Measurements from ENCODE around the gene DZIP1L.
A peak's percentile ranks its signal among the peaks of the same experiment; 100 is the strongest.

DZIP1L gene

GRCh38 chr3:138066383-138066782 is 49.0 kb downstream of the DZIP1L start:
- peak; percentile 90 for DNase-seq

DNA sequence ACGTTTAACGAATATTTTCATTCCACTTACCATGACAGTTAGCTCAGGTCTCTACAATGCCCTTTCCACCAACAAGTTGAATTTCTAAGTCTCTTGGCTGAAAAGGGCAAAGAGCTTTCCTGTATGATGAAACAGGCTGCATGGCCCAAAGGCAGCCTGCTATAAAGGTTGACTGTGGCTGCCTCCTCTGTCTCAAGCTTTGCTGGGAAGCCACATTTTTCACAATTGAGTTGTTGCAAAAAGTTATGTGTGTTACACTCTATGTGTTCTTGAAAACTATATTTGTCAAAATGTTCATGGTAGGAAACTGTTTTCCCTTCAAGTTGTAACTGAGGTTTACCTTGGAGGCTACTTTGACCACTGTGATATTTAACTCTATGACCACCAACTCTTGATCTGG is 49.5 kb downstream of the DZIP1L start:
- DNase-seq = peak; percentile 59

- no peak for DNase-seq
Observed at GRCh38 chr3:138063416-138063815, 52.0 kb downstream of the DZIP1L start.

GRCh38 chr3:138062626-138063025 is 52.8 kb downstream of the DZIP1L start:
- DNase-seq = no peak

- DNase-seq = no peak
Observed at GRCh38 chr3:138062037-138062436, 53.4 kb downstream of the DZIP1L start.

DNA sequence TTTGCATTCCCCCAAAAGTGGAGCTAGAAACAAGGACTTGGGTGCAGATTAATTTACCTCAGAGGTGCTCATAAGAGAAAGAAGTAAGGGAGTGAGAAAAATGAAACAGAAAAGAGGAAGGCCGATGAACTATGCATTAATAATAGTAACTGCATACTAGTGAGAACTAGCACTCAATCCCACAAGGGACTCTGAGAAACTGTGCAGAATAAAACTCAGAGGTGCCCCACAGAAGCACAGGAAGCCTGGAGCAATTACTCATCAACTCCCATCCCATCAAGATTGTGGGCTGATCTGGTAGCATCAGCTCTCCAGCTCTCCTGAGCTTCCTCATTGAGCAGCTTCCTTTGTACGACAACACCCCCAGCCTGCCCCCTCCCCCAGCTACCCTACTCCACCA is 54.6 kb downstream of the DZIP1L start:
- DNase-seq = no peak

GRCh38 chr3:138059261-138059660 is 56.1 kb downstream of the DZIP1L start:
- no peak for DNase-seq

DNA sequence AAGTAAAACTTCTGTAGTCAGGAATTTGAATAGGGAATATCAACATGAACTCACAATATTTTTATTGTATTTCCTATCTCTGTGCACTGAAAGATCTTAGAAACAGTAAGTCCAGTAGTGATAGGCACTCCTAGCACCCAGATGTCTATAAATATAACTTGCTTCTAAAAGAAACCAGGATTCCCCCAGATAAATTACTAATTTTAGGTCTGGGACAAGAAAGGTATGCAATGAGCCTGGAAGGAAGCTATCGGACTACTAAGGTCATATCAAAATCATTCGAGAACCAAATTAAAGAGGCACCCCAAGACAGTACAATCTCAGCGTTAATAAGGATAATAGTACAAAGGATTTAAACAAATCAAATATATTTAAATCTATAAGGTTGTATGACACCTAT is 58.0 kb downstream of the DZIP1L start:
- DNase-seq = no peak

GRCh38 chr3:138054057-138054456 is 61.4 kb downstream of the DZIP1L start:
- DNase-seq = no peak

- peak; percentile 44 for DNase-seq
Observed at GRCh38 chr3:138051947-138052802, 63.2 kb downstream of the DZIP1L start.

- no peak for DNase-seq
Observed at GRCh38 chr3:138049157-138049919, 66.1 kb downstream of the DZIP1L start.

- no peak for DNase-seq
Observed at GRCh38 chr3:138047596-138048158, 67.7 kb downstream of the DZIP1L start.

- DNase-seq = peak; percentile 26
Observed at GRCh38 chr3:138046955-138047354, 68.5 kb downstream of the DZIP1L start.

DNA sequence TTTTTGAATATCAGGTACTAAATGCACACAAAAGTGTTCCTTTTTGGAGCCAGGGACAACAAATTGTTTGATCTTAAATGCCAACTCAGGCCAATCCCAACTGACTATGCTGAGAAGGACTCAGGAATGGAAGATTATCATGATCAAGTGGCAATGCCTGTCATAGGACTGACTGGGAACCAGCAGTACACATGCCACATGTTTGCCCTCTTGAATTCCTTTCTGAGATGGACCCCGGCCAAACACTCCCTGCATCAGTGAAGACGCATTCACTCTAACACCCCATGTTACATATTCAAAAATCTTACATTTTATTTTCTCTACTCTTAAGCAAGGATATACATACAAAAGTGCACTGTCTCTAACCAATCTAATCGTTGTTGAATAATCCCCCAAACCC is 69.3 kb downstream of the DZIP1L start:
- DNase-seq = no peak

DNA sequence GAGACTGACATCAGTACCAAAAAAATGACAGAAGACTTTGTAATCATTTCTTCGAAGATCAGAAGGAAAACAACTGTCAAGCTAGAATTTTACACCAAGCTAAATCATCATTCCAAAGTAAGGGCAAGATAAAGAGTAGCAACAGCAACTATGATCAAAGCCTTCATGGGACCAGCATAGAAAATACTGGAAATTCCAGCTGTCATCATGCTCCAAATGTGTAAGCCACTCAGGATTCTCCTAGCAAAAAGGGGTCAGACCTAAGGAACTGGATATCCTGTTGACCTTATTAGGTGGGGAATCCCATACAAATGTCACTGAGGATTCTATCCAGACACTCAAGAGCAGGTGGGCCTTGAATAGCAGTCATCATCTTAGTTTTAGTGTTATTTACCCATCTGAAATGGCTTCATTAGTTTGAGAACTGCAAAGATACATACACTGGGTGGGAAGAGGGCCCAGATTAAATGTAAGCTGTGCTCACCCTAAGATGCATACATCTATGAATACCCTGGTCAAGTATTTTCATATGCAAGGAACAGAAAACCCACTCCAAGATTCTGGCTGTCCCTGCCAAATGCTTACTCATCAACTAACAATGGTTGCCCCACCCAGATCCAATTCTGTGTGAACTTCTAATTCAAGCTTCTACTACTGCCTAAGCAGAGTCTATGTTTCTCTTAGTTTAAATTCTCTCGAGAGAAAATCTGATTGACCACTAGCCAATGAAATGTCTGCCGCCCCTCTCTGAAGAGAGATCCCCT is 72.0 kb downstream of the DZIP1L start:
- DNase-seq = no peak

DNA sequence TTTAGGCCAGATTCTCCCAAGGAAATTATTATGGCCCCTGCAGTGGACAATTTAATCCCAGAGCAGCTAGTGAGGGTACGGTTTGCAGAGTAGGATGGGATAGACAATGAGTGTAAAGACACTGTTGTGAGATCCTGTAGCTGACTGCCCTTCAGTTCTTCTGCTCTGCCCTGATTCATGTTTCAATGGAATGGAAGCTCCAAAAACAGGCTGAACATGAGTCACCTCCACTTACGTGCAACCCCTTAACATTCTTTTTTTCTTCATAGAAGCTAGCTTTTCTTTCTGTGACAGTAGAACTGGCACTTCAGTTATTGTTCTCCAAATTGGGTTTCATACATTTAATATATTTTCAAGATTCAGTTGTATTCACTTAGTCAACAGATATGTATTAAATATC is 73.4 kb downstream of the DZIP1L start:
- DNase-seq = no peak

DNA sequence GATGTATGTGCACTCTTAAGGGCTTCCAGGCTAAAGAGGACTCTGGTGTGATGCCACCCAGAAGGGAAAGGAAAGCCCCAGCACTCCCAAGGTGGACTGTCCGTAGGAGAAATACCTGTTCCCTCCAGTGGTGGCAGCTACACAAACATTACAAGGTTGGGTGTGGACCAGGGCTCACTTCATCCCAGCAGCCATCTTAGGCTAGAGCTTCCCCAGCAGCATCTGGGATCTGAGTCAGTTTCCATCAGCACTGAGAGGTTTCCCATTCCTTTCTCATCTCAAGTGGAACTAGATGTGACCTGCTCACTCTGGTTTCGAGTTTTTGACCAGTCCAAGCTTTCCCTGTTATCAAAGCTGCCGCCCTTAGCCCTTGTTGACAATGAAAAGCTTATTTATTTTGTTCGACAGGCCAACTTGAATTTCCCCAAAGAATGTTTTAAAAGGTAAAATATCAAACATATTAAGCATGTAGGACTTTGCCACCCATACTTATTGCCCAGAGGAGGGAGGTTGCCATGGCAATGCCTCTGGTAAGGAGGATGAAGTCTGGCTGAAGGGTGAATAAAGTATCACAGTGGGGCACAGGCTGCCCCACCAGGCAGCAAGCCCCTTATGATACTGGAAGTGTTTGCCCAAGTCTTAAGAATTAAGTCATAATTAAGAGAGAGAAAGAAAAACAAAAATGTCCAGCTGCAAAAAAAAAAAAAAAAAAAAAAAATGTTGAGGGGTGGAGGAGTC is 76.5 kb downstream of the DZIP1L start:
- DNase-seq = no peak

GRCh38 chr3:138036572-138036971 is 78.8 kb downstream of the DZIP1L start:
- DNase-seq = no peak

DNA sequence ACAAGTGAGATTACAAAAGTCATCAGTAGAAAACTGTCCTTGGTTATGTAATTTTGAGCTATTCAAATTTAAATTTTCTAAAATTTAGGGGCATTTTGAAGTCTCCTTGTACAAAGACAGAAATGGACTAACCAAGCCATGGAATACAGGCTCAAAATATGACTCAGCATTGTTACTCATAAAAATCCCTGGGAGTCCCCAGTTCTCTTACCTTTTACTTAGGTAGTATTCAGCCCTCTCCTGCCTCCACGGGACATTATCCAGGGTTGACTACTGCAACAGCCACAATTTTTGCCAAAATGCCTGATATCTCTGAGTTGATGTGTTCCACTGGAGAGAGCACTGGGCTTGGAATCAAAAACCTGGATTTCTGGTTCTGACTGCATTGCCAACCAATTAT is 80.5 kb downstream of the DZIP1L start:
- DNase-seq = no peak

DNA sequence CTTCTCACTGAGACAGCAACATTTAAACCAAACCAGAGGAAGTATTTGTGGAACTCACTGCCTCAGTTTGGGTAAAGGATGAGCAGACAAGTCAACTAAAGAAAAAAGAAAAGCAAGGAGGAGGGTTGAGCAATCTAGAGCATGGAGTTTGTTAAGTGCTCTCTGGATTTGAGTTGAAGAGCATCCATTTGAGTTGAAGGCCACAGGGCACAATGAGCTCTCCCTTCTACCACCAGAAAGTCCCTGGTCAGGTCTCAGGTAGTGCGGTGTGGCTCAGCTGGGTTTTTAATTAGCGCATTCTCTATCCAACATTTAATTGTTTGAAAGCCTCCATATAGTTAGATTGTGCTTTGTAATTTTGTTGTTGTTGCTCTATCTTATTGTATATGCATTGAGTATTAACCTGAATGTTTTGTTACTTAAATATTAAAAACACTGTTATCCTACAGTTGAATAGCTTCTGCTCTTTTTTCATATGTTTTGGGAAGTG is 82.2 kb downstream of the DZIP1L start:
- DNase-seq = no peak

DNA sequence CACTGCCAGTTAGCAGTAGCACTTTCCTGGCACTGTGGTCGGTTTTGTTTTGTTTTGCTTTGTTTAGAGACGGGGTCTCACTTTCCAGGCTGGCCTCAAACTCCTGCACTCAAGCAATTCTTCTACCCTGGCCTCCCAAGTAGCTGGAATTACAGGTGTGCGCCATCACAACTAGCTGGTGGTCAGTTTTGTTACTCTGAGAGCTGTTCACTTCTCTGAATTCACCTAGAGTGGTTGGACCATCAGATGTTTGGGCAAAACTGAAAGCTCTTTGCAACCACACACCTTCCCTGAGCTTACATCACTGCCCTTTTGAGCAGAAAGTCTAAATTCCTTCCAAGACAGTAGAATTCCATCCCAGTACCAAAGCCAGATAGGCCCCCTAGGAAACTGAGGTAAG is 82.8 kb downstream of the DZIP1L start:
- no peak for DNase-seq

DNA sequence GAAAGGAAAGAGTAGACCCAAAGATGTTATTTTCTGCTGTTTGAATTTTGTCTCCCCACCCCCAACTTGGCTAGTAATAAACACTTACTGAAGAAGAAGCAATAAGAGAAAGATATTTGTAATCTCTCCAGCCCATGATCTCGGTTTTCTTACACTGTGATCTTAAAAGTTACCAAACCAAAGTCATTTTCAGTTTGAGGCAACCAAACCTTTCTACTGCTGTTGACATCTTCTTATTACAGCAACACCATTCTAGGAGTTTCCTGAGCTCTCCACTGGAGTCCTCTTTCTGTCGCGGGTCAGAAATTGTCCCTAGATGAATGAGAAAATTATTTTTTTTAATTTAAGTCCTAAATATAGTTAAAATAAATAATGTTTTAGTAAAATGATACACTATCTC is 83.9 kb downstream of the DZIP1L start:
- no peak for DNase-seq

Data from activated CD4-positive, alpha-beta T cell treated with anti-CD3 and anti-CD28 coated beads, Interleukin-10, Interleukin-2, amounts not matched to agents 100 ng/mL and 50 ng/mL, durations not matched to agents 16 hours and 8 hours (primary cell).